Spleen (tissue), 7 donors: ENCODE results near the gene COL5A2.

ENCODE experiments used
- POLR2A ChIP-seq, 3 donors: fragments of 450-650 bp; IDR thresholded peaks; one replicate each; pipeline ENCODE4 v1.5.1; 2017; ENCODE audit warnings: antibody characterized with exemption in 3 of 3, mild to moderate bottlenecking in 1 of 3
- TF ChIP-seq, protein P1 (sequence below), 11 experiments: fragments of 200-600 bp in 7 of 11; fragments of 450-650 bp in 4 of 11; sonication (generic) in 4 of 11; IDR thresholded peaks in 8 of 11; conservative IDR thresholded peaks in 3 of 11; 1 replicate in 7 of 11; 2 replicates in 4 of 11; pipeline versions ENCODE4 v1.4.0 to v1.8.0; 2016 to 2021; ENCODE audit warnings: antibody characterized with exemption in 11 of 11, inconsistent platforms in 4 of 11, mild to moderate bottlenecking in 1 of 11
- donor health status: DM: no; HTN: no; CAD: no; lungs with moderate emphysema.
- donor health status: DM: no; HTN: no; CAD: no.
- donor health status: DM: no; HTN: no; CAD: no.

DNA sequence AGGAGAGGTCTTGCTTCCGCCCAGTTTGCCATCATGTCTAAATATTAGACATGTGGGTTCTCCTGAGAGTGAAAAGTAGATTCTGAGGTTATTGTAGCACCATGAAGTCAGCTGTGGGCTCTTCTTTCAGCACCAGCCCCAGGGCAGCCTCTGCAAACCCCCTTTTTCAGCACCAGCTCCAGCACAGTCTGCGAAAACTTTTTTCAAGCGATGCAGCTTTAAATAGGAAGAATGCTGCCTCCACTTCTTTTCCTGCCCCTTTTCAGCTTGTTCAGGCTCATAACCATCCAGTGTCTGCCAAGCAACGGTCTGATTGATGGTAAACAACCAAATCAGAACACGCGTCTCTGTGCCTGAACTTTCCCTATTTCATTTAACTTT is at the start of gene COL5A2:
- TF ChIP-seq, protein P1, sequence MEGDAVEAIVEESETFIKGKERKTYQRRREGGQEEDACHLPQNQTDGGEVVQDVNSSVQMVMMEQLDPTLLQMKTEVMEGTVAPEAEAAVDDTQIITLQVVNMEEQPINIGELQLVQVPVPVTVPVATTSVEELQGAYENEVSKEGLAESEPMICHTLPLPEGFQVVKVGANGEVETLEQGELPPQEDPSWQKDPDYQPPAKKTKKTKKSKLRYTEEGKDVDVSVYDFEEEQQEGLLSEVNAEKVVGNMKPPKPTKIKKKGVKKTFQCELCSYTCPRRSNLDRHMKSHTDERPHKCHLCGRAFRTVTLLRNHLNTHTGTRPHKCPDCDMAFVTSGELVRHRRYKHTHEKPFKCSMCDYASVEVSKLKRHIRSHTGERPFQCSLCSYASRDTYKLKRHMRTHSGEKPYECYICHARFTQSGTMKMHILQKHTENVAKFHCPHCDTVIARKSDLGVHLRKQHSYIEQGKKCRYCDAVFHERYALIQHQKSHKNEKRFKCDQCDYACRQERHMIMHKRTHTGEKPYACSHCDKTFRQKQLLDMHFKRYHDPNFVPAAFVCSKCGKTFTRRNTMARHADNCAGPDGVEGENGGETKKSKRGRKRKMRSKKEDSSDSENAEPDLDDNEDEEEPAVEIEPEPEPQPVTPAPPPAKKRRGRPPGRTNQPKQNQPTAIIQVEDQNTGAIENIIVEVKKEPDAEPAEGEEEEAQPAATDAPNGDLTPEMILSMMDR (IDR thresholded peaks at IDR 0.05 in 8 of 11, conservative IDR thresholded peaks at IDR 0.05 in 3 of 11), result no peak
- TF ChIP-seq POLR2A (IDR thresholded peaks at IDR 0.05), result no peak
